NCI-H1092 (cell line): ENCODE data around the gene PRPF6.

ENCODE experiments used
- DNase-seq: peaks from one replicate; lab custom pipeline; 2025; lab: John Stamatoyannopoulos, UW

The PRPF6 gene

DNA sequence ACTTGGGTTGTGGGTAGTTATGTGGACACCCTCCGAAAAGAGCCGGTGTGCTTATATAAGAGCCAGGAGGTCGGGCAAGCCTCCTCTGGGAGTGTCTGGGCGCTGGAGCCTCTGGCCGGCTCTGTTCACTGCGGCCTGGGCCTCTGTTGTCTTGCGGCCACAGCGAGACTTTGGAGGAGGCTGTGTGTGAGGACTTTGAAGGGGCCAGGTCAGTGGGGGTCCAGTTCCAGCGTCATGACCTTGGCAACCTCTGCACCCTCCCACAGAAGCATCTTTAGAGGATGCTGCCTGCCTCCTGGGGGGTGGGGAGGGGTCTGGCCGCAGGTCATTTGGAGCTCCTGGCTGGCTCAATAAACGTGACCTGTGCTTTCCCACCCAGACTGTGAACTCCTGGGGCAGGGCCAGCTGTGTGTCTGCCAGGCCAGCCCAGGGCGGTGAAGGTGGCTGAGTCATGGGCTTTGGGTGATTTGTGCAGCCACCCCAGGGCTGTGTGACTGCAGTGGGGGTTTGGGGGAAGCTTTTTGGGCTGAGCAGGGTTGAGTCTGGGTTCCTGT is 83.3 kb downstream of the PRPF6 start:
- no peak for DNase-seq

DNA sequence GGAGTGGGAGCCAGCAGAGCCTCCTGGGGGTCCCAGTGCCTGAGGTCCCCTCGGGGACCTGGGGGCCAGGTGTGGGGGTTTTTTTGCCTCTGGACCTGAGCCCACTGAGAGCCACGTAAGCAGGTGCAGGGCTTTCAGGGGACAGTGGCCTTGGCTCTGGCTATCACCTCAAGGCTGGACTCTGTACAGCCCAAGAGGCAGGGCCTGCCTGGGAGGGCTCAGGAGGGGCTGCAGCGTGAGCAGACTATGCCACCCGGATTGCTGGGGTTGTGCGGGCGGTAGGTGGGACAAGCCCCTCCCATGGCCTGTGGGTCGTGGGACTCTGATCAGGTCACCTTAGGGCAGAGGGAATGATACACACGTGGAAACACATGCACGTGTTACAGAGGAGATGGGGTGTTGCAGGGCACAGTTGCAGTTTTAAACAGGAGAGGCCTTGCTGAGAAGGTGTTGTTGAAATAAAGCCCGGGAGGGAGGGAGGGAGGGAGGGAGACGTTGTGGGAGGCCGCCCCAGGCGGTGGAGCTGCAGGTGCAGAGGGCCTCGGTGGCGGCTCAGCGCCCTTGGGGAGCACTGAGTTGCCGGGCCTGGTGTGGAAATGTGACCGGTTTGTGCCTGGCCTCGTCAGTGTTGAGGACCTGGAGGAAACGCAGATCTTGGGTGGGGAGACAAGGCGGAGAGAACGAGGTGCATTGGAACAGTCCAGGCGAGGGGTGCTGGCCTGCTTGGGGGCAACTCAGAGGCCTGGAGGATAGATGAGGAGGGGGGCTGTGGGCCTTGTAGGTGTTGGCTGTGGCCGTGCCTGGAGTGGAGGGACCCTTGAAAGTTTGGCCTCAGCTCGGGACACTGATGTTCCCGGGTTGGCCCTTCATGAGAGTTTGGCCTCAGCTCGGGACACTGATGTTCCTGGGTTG is 84.4 kb downstream of the PRPF6 start:
- no peak for DNase-seq

DNA sequence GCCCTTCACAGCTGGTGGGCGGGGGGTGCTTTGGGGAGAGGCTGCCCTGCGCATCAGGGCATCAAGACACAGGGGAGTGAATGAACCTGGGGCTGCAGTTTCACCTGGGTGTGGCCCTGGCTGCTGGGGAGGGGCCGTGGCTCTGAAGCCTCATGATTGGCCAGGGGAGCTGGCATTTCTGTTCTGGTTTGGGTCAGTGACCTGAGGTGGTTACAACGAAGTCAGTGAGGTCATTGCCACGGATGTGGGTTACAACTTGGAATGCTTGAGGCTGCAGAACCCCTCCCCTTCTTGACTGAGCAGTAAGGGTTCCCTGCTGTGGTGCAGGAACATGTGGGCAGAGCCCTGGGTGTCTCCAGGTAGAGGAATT is 85.0 kb downstream of the PRPF6 start:
- DNase-seq, result no peak

DNA sequence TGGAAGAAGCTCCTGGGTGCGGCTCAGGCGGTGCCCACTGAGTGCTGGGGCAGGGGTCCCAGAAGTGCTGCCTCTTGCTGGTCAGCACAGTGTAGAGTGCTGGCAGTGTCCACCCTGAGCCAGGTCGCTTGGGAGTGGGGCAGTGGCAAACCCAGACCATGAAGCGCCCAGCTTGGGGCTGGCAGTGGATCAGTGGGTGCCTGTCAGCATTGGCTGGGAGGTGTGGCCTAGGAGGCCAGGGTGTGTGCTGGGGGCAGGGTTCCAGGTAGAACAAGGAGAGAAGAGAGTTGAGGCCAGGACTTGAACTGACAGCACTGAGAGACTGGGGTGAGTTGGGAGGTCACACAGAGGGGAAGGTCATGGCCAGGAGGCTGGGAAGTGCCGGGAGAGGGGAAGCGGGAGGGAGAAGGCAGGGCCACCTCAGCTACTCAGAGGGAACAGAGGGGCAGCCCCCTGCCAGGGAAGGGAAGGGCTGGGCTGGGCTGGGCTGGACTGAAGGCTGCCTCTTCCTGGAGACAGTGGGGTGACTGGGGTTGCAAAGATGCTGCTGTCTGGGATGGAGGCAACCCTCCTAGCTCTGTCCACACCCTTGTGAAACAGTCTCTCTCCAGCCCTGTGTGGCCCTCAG is 86.2 kb downstream of the PRPF6 start:
- no peak for DNase-seq

DNA sequence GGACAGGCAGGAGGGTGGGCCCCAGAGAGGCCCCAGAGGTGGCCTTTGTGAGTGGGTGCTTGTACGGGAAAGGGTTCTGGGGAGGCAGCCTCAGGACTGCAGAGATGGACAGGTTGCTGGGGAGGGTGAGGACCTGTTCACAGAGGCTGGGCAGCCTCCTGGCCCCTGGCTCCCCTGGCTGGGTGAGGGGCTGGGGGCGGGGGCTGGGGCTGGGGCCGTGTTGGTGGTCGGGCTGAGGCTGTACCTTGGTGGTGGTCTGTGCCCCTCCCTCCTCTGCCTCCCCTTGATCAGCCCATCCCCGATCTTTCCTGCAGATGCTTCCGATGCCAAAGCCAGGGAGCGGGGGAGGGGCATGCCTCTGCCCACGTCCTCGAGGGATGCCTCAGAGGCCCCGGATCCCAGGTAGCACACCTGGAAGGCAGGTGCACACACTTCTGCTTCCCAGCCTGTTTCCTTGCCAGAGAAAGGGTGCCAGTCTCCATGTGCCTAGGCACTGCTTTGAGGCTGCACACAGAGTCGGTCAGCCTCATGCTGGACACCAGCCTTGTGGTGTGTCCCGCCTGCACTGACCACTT is 86.9 kb downstream of the PRPF6 start:
- no peak for DNase-seq

DNA sequence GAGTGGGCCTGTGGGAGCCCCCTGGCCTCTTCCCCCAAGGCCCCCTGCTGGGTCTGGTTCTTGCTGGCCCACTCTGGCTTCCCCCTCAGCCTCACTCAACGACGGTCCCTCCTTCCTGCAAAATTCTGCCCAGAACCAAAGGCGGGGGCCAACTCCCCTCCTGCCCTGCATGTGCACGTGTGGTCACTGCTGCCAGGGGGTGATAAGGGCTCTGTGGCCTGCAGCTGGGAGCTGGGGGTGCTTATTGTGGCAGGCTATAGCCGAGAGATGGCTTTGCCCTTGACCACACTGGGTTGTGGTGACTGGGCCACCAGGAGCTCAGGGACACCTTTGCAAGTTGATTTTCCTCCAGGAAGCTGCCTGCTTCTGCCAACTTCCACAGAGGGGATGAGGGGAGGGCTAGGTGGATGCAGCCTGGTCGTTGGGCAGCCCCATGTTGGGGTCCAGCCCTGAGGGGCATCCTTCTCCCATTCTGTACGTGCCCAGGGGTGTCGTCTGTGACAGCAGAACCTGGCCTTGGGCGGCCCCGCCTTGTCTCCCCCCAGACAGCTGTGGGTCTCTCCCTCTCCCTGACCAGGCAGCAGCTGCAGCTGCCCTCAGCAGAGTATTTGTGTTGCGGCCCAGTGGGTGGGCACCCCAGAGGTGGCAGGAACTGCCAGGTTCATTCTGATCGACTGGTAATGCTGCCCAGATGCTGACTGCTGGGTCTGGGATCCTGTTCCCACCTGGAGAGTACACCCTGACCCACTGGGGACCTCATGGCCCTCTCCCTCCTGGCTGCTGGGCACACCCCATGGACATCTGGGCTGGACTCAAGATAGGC is 87.7 kb downstream of the PRPF6 start:
- no peak for DNase-seq

DNA sequence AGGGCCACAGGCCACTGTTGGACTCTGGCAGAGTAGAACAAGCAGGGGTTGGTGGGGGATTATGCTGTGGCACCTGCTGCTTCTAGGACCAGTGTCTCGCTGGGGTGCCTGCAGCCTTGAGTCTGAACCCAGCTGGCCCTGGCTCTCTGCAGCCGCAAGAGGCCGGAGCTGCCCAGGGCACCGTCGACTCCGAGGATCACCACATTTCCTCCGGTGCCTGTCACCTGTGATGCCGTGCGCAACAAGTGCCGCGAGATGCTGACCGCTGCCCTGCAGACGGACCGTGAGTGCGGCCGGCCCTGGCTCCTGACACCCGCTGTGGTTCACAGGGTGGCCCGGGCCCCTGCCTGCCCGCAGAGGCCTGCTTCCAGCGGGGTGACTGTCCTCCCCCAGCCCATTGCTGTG is 88.3 kb downstream of the PRPF6 start:
- DNase-seq, result no peak

DNA sequence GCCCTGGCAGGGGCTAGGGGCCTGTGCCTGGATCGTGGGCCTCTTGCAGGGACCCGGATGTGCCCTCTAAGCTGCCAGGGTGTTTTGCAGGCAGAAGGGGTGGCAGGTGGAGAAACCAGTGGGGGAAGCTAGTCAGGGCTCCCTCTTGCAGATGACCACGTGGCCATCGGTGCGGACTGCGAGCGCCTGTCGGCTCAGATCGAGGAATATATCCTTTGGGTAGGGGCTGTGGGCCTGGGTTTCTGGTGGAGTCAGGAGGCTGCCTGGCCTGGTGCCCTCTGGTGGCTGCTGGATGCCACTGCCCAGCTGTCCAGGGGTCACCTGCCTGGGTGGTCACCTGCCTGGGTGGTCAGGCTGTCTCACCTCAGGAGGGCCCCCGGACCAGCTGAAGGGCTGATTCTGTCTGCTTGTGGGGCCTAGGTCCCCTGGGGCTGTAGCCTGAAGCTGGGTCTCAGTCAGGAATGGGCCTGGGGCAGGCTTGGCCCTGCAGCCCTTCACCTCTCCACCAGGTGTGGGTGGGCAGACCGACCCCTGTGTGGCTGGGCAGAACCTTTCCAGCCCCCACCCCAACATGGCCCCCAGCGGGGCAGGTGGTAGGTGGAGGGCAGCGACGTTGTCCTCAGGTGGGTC is 88.8 kb downstream of the PRPF6 start:
- no peak for DNase-seq

DNA sequence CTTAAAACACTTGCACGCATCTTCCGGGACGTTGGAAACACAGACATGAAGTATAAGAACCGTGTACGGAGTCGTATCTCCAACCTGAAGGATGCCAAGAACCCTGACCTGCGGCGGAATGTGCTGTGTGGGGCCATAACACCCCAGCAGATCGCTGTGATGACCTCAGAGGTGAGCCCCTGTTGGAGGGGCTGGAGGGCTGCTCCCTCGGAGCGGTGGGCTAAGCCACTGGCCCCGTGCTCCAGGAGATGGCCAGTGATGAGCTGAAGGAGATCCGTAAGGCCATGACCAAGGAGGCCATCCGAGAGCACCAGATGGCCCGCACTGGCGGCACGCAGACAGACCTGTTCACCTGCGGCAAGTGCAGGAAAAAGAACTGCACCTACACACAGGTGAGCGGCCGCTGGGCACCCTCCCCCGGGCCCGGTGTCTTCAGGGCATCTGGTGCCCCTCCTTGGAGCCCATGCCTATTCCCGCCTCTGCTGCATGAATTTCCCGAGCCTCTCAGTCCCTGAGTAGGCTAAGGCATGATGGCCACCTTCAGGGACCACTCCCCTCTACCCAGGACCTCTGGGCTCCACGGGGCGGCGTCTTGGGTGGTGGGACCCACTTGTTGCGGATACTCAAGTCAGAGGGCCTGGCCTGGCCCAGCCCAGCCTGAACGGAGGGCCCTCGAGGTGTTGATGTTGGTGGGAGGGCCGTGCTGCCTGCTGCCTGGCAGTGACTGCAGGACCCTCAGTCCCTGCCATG is 89.5 kb downstream of the PRPF6 start:
- no peak for DNase-seq

DNA sequence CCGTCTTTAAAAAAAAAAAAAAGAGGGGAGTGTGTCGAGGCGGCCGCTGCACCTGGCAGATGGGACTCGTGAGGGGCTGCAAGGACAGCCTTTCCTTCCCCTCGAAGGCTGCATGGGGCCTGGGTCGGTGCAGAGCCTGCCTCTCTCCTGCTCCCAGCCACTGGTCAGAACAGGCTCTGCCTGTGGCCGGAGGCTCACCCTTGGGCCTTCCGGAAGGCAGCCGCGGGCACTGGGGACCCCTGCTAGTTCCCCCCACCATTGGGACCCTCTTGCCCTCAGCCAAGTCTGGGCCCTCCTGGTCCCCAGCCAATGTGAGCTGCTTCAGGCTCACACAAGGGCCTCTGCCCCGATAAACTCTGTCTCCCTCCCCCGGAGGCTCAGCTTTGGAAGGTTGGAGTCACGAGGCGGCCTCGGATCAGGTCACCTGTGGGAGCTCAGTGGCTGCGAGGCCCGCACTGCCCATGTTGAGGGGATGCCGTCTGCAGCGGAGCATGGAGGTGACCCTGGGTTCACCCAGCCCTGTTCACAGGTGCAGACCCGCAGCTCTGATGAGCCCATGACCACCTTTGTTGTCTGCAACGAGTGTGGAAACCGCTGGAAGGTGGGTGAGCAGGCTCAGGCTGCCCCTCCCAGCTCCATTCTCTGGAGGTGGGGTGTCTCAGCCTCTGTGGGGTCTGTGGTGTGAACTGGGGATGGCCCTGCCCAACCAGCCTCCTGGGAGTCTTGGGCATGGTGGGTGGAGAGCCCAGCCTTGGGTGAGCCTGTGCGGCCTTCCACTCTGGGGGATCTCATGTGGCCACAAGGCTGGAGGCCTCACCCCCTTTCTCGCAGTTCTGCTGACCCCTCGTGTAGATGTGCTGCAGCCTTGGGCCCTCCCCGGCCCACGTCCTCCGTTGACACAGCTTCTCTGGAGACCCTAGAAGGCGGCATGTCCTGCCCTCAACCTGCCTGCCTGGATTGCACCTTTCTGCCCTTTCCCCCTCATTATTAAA is 90.7 kb downstream of the PRPF6 start:
- no peak for DNase-seq

DNA sequence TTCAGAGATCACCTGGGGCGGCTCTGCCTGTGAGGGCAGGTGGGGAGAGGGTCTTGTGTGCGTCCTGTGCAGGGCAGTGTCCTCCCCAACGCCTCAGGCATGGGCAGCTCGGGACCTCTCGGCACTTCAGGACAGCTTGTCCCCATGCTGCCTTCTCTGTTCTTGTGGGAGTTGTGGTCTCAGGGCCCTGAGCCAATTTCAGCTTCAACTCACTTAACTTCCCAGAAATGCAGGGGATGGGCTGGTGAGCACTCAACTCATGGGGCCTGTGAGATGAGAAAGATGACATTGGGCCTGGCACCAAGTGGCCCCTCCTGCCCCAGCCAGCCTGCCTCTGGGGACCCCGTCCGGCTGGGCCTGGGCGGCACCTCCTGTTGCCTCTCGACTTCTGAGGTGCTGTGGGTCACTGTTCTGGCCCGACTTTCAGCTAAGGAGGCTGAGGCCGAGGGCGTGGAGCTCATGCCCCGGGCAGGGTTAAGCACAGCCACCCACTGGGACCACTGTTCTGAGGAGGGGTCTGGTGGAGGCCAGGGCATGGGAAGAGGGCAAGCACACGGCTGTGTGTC is 91.6 kb downstream of the PRPF6 start:
- DNase-seq, result no peak

DNA sequence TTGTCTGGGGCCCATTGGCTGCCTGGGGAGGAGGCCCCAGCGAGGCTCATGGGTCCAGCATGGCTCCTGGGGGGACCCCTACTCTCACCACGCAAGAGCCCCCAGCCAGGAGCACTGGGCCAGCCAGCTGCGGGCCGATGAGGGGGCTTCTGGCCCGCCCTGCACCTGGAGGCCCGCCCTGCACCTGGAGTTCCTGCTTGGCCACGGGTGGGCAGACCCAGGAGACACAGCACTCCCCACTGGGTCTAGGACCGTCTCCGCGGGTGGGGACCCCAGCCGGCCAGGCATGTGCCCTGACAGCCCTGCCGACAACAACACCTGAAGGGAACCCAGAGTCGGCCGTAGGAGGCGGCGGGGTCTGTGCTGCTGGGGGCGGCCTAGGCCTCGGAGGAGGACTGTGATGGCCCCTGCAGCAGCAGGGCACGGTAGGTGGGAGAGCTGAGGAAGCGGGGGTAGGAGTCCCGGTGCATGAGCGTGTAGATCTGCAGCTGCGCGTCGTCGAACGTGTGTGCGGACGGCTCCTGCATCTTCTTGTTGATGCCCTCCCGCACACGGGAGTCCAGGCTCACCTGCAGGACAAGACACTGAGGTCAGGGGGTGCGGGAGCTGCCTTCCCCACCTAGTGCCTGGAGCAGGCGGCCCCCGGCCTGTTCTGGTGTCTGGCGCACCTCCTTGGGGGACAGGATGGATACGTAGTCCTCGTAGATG is 92.7 kb downstream of the PRPF6 start:
- no peak for DNase-seq

DNA sequence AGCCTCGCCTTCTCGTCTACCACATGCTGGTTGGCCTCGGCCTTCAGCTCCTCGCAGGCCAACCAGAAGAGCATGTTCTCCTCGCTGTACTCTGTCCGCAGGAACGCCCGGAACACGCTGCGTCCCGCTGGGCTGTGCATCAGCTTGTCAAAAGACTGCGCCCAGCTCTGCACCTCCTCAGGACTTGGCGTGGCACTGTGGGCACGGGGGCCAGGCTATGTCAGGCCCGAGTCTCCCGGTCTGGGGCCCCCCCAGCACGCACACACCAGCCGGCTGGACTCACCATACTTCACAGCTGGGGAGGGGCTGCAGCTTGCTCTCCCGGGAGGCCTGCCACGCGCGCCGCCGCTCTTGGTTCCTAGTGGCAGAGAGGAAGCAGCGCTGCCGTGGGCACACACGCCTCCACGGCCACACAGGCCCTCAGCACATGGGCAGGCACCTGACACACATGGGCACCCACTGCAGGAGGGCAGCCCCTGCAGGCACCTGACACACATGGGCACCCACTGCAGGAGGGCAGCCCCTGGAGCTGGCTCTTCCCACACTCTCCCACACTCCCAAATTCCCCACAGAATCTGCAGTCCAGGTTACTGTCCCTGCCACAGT is 93.4 kb downstream of the PRPF6 start:
- DNase-seq, result no peak

DNA sequence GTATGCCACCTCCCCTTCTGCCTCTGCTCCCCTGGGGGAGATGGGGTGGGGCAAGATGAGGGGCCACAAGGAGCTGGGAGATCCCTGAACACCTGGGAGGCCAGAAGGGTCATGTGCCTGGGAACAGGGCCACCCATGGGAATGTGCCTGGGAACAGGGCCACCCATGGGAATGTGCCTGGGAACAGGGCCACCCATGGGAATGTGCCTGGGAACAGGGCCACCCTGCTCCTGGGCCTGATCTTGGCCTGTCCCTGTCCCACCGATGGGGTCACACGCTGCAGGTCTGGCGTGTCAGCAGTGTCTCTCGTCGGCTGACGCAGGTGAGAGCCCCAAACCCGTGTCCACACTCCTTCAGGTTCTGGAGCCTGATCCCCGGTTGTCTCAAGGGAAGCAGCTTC is 94.0 kb downstream of the PRPF6 start:
- no peak for DNase-seq

DNA sequence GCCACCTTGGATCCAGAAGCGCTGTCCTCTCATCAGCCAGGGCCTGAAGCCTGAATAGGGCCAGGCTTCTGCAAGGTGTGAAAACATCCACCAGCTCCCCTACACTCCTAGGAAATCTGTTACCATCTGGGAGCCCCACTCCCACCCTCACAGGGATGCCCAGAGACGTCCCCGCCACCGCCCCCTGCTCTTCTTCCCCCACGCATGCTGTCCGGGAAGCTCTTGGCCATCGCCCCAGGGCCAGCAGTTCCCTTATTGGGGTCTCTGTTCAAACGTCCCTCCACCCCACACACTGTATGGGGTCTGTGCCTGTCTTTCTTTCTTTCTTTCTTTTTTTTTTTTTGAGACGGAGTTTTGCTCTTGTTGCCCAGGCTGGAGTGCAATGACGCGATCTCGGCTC is 94.6 kb downstream of the PRPF6 start:
- no peak for DNase-seq

DNA sequence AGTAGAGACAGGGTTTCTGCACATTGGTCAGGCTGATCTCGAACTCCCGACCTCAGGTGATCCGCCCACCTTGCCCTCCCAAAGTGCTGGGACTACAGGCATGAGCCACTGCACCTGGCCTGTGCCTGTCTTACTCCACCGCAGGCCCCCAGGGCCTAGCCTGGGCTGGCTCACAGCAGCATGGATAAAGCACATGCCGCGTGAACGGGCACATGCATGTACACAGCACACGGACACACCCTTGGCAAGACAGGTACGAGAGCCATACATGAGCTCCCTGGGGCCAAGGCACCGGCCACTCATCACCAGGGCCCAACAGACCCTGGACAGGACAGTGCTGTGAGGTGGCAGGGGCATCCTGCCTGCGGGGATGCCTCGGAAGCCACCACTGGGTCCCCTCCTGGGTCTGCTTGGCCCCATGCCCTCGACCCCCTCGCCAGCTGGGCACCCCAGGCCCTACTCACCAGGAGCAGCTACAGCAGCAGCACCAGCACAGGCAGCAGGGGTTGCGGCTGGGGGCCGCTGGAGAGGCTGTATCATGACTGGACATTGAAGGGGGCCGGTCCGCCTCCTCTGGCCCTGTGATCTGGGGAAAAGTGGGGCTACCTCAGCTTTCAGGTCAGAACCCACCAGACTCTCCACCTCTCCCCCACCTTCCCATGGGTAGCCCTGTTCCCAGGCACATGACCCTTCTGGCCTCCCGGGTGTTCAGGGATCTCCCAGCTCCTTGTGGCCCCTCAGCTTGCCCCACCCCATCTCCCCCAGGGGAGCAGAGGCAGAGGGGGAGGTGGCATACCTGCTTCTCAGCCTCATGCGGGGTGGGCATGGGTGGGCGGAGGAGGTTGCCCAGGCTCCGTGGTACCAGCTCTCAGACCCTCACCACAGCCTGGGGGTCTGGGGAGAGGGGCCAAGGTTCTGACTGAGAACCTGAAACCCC is 95.4 kb downstream of the PRPF6 start:
- no peak for DNase-seq

DNA sequence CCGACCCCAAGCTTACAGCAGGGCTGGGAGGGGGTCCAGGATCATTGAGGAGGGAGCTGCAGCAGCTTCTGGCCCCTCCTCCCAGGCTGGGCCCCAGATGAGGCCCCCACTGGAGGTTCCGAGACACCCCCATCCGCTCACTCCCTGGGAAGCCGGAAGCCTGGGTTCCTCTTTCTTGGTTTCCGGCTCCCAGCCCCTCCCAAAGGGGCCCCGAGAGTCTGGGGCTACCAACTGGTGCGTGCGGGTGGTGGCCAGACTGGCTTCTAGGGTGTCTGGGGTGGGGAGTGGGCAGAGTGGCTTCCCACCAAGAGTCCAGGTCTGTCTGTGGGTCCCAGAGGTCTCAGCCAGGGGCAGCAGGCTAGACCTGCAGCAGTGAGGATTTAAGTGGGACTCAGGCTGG is 96.2 kb downstream of the PRPF6 start:
- no peak for DNase-seq
